GM18951 (cell line): Measurements from ENCODE around the gene SLF1.

Experiments
- POLR2A ChIP-seq: IDR thresholded peaks from 4 replicates; pipeline ENCODE4 v1.6.1; 2011; ENCODE audit warnings: mild to moderate bottlenecking; ENCODE audit not compliant: insufficient read length, insufficient read depth; ENCODE audit errors: extremely low read depth
- in situ Hi-C: fragments of 300-500 bp; cut with MboI; formaldehyde crosslinking; loops from one replicate; pipeline ENCODE4 v1.12.0; 2022; ENCODE audit warnings: low sequenced_read_pairs, mixed read lengths, inconsistent platforms; ENCODE audit not compliant: unreplicated experiment

Gene SLF1

DNA sequence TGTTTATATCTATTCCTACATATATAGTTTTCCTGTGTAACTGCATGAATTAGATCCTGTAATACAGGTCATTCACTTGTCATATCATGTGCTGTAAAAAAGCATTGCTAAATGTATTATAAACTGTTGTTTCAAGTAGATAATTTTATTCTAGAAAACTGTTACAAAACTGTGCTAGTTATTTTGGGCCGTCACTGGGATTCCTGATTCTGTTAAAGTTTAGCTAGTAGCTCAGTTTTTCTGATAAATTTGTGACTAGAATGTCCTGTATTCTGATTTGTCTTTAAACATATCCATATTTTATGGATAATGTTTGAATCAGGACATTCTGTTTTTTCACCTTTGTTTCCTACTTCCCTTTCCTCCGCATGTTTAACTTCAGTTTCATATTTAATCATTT lies 5.4 kb downstream of the SLF1 start:
- in situ Hi-C loops: no loop called here

DNA sequence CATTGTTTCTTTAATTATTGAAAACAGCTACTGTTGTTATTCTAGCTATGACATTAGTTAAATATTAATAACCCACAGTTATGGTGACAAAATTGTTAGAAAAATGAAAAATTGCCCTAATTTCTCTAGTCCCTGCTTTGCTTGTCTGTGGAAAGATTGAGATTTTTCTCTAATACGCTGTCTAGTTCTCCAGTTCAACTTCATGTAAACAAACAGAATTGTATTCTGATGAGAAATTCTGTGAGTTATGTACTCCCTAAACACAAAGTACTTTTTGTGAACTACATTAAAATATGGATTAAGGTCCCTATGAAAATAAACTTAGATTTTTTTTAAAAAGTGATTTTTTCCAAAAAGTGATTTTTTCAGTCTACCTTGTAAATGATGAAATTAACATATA lies 8.7 kb downstream of the SLF1 start:
- in situ Hi-C loops: no loop called here
- TF ChIP-seq POLR2A: no peak

More for the DNA sequence above, 5.4 kb downstream of the SLF1 start:
- TF ChIP-seq POLR2A: no peak

DNA sequence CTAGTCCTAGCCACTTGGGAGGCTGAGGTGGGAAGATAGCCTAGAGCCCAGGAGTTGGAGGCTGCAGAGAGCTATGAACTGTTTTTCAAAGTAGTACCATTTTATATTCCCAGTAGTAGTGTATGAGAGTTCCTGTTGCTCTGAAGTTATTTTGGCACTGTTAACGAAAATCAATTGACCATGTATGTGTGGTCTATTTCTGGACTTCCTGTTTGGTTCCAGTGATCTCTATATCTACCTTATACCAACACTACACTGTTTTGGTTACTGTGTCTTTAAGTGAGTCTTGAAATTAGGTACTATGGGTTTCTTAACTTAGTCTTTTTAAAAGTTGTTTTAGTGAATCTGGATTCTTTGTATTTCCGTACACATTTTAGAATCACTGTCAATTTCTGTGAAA lies 13.6 kb downstream of the SLF1 start:
- in situ Hi-C loops: no loop called here
- TF ChIP-seq POLR2A: no peak

DNA sequence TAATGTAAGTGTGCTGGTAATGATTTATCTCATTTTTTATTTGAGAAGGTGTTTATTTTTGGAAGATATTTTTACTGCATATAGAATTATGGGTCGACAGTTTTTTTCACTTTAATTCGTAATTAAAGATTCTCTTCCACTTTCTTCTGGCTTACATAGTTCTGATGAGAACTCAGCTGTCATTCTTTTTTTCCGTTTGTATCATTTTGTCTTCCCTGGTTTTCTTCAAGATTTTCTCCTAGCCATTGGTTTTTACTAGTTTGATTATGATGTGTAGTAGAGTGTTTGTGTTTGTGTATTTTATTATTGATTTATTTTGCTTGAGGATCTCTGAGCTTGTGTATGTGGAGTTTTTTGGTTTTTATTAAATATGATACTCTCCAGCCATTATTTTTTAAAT lies 21.7 kb downstream of the SLF1 start:
- no peak for TF ChIP-seq POLR2A
- in situ Hi-C loops: no loop called here

DNA sequence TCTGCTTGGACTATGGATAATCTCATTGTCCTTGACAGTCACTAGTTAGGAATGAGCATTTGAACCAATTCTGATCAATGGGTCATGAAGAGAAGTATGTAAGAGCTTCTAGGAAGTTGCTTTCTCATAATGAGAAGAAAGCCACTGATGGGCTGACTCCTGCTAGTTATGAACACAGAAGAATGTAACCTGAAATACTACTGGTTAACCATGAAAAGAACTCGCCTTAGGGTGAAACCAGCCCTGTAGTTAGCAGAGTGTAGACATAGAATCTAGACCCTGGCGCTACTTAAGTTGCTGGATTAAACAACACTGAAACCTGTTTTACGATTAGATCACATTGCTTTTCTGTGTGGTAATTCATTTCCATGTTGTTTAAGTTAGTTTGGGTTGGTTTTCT lies 26.6 kb downstream of the SLF1 start:
- no peak for TF ChIP-seq POLR2A
- in situ Hi-C loops: no loop called here

DNA sequence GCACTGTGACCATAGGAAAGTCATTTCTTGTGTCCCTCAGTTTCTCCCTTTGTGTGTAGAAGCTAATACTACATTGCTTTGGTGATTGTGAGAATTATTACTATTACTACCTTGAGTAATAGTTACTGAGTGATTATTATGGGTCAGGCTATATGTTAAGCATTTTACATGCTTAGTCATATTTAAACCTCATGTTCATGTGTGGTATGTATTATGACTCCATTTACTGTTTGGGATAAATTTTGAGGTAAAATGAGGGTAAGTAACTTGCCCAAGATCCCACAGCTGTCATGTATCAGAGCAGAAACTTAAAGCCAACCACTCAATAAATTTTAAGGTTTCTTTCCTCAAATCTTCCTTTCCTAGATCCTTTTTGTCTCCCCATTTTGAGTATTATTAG lies 28.3 kb downstream of the SLF1 start:
- TF ChIP-seq POLR2A: no peak
- in situ Hi-C loops: no loop called here

DNA sequence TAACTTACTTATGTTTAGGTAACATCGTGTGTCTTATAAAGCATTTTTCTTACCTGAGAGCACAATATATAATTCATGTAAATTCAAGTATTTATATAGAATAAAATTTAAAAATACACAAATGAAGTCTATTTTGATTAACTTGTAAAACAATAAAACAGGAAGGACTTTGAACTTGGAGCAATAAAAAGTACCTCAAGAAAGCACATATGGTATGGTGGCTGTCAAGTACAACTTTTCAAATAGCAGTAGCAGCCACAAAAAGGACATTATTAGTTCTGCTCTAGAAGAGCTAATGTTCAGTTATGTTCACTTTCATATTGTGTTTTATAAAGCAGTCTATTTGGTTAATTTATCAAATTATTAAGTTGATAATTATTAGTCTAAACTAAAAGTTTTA lies 31.4 kb downstream of the SLF1 start:
- in situ Hi-C loops: no loop called here
- no peak for TF ChIP-seq POLR2A

DNA sequence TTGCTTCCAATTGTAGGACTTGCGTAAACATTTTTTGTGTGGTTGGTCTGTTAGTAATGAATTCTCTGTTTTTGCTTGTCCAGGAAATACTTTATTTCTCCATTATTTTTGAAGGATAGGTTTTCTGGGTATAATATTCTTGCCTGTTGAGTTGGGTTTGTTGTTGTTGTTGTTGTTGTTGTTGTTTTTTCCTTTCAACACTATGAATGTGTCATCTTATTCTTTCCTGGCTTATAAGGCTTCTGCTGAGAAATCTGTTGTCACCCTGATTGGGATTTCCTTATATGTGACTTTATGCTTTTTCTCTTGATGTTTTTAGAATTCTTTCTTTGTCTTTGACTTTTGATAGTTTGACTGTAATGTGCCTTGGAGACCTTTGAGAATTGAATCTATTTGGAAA lies 39.8 kb downstream of the SLF1 start:
- TF ChIP-seq POLR2A: no peak
- in situ Hi-C loops: no loop called here

DNA sequence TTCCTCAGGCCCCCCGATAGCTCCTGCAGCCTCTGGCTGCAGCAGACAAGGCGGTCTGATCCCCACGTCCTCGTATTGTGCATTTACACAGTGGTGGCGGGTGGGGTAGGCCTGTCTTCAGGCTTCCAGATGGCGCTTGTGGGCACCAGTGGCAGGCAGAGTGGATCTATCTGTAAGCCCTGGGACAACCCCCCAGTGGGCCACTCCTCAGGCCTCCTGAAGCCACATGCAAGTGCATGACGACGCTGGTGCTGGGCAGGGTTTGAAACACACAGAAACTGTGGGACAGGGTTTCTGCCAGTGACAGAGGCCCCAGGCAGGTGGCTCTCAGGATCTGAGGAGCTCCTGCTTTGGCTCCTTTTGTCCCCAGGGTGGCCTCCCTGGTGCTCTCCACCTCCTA lies 42.0 kb downstream of the SLF1 start:
- in situ Hi-C loops: no loop called here
- TF ChIP-seq POLR2A: no peak

DNA sequence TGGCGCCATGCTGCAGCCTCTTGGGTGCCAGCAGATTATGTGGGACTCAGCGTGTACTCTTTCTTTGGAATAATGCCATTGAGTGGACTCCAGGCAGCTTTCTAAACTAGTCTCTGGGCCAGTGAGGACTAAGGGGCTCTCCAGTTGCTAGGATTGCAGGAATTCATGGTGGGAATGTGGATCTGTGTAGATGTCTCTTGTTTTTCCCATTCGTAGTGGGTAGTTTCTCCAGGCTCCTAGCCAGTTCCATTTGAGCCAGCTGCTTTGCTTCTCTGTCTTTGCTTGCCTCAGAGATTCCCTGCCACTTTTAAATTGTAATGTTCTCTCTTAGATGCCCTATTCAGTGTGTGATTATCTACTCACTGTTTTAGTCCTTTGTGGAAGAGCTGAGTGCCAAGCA lies 42.6 kb downstream of the SLF1 start:
- in situ Hi-C loops: no loop called here
- TF ChIP-seq POLR2A: no peak

DNA sequence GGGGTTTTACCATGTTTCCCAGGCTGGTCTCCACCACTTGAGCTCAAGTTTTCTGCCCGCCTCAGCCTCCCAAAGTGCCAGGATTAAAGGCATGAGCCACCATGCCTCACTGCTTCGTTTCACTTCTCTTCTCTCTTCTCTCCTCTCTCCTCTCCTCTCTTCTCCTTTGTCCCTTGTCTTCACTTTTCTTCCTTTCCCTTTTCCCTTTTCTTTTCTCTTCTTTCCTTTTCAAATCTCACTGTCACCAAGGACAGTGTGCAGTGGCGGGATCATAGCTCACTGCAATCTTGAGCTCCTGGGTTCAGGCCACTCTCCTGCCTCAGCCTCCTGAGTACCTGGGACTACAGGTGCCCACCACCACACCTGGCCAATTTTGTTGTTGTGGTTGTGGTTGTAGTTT lies 49.5 kb downstream of the SLF1 start:
- in situ Hi-C loops: no loop called here
- no peak for TF ChIP-seq POLR2A

DNA sequence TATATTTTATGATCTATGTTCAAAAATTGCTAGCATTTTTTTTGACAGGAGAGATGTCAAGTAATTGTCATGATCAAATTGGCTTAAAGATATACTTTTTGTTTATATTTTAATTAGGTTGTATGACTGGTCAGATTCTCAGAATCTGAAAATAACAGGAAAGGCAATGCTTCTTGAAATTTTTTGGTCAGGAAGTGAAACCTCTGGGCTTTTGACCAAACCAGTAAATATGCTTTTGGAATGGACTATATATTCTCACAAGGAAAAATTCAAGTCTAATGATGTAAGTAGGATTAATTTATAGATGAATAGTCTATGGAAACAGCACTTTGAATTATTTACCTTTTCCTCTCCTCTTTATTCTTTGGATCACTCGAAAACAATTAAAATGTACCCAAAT lies 52.3 kb downstream of the SLF1 start:
- in situ Hi-C loops: no loop called here
- TF ChIP-seq POLR2A: no peak

DNA sequence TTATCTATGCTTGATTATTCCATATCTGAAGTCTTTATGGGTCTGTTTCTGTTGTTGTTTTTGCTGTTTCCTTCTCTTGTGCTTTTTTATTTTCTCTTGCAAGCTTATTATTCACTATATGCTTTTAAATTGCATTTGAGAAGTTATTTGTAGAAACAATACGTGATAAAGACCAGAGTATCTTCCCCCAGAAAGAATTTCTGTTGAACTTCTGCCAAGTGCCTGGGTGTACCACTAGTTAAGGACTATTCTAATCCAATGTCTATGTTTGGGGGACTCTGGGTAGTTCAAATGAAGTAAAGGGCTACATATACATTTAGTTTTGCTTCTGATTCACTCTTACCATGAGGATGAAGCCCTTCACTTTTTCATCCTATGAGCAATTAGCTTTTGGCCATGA lies 54.3 kb downstream of the SLF1 start:
- no peak for TF ChIP-seq POLR2A
- in situ Hi-C loops: no loop called here

DNA sequence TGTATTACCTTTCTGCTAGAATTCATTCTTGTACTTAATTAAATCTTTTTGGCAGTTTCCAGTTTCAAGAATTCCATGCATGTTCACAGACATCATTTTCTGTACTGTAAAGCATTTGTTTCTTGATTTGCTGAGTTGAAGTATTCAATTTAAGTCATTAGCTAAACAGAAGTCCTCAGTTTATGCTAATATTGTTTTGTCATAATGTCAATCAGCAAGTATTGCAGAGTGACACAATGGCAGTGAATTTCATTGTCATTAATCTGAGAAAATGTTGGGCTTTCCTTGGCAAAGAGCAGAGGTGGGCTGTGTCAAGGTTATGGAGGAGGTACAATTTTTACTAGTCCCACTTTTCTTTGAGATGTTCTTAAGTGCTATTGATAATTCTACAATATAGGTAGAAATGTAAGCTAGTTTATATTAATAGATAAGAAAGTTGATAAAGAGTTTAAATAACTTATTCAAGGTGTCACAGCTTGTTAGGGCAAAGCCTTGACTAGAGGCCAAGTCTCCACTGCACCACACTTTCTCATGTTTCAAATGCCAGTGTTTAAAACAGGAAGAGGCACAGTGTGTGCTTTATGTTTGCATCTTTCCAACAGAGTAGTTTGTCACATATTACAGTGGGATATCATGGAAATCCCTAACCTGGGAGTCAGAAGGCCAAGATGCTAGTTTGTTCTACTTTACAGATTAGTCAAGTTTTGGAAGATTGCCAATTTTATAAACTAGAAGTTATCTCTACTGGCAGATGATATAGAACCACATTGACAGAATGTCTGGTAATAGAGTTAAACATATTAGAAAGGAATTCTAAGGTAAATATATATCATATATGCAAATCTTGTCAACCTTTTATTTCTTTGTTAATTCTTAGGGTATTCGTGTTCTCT lies 56.3 kb downstream of the SLF1 start:
- TF ChIP-seq POLR2A: no peak
- in situ Hi-C loops: no loop called here
